HG03460 (cell line): ENCODE data around the gene HUS1B.
"Not testable (repeated sequence)": the region's sequence is repeated elsewhere in the genome, so short reads cannot be mapped to it uniquely, and the experiment has no call there.

Experiments
- ATAC-seq: cut with Tn5 transposase; IDR thresholded peaks from one replicate; pipeline ENCODE4 v1.9.1; 2021; ENCODE audit not compliant: unreplicated experiment

The HUS1B gene

DNA sequence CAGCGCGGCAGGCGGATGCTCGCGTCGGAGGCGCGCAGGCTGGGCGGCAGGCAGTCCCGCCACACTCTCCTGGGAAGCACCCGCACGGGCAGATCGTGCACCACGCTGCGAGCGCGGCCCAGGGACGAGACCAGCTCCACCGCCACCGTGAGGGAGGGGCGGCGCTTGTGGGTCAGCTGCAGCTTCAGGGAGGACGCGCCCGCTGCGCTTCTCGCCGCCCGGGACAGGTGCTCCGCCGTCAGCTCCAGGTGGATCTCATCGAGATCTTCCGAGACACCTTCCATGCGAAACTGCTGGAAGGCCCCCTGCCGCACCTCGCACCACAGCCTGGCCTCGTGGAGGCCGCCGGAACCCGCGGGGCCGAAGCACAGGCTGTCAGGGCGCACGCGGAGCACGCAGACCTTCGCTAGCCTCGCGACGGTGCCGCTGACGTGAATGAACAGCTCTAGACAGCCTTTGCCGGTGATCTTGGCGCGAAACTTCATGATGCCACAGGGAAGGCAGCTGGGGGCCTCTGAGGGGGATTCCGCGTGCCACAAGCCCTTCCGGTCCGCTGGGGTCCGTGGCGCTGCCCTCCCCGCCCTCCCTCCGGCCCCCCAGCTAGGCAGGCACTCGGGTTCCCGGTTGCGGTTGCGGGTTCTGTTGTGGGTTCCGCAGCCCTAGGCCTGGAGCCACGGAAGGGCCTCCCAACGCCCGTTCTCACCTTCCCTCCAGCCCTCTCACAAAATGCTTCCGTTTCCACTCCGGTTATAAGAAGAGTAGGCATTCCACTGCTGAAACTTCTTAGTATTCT lies at the start of gene HUS1B:
Gene HUS1B (minus strand): TSS at position 641 of the 793 bp plus-strand sequence. CDS start 156 bp downstream, at position 485.
- no peak for ATAC-seq

DNA sequence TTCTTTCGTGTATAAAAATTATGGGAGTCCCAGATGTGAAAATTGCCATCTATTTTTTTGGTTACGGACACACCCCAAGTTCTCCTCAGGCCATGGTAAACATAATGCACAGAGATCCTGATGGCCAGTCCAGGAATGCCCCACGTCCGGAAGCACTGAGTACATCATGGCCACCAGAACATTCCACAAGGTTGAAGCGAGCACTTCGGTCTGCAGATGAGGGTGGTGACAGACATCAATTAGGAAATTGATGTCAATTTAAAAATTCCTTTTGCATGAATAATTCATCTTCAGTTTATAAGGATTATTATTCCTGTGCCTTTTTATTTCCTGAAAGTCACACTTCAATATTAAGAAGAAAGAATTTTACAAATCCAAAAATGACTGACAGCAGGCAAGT lies 49.2 kb upstream of the HUS1B start:
- no peak for ATAC-seq

DNA sequence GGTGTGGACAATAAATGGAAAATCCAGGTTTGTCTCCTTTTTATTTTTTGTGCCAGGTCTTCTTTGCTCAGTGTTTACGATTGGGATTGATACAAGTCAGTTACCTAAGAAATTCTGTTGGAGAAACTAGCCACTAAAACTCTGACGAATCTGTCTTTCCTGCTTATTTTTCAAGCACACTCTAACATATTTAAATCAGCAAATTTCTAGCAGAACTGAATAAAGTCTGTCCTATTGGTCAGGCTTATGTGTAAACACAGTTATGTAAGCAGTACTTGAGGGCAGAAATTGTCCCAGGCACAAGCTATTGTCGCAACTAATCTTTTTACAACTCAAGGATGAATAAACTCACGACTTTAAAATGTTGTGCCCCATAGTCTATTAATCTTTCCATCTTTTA lies 48.1 kb upstream of the HUS1B start:
- no peak for ATAC-seq

DNA sequence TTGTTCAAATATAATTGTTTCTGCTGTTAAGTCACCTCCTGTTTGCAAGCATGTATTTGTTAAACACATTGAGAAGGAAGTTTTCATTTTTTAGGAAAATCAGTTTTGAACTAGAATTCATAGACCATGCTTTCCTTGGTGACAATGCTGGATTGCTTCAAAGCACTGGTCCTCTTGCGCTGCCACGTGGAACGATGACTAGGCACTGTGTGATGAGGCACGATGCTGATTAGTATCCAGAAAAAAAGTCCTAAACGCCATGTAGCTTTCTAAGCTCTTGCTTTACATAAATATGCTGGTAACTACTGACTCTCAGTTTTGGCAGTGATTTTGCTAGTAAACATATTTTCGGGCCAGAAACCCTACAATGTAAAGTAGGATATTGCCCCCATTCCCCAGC lies 47.1 kb upstream of the HUS1B start:
- ATAC-seq, result no peak

GRCh38 chr6:703552-703951 lies 46.7 kb upstream of the HUS1B start:
- no peak for ATAC-seq

- ATAC-seq, result no peak
Observed at GRCh38 chr6:701700-702479, 45.0 kb upstream of the HUS1B start.

GRCh38 chr6:701215-701614 lies 44.3 kb upstream of the HUS1B start:
- ATAC-seq, result no peak

GRCh38 chr6:700490-700889 lies 43.6 kb upstream of the HUS1B start:
- no peak for ATAC-seq

- ATAC-seq, result no peak
Observed at GRCh38 chr6:699319-699718, 42.4 kb upstream of the HUS1B start.

DNA sequence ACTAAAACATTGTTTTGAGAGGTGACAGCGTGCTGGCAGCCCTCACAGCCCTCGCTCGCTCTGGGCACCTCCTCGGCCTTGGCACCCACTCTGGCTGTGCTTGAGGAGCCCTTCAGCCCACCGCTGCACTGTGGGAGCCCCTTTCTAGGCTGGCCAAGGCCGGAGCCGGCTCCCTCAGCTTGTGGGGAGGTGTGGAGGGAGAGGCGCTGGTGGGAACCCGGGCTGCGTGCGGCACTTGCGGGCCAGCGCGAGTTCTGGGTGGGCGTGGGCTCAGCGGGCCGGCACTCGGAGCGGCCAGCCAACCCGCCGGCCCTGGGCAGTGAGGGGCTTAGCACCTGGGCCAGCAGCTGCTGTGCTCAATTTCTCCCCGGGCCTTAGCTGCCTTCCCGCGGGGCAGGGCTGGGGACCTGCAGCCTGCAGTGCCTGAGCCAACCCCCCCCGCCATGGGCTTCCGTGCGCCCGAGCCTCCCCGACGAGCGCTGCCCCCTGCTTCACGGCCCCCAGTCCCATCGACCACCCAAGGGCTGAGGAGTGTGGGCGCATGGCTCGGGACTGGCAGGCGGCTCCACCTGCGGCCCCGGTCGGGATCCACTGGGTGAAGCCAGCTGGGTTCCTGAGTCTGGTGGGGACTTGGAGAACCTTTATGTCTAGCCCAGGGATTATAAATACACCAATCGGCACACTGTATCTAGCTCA lies 37.7 kb upstream of the HUS1B start:
- ATAC-seq, result not testable (repeated sequence)

- no peak for ATAC-seq
Observed at GRCh38 chr6:693723-694009, 36.8 kb upstream of the HUS1B start.

GRCh38 chr6:692858-693722 lies 36.2 kb upstream of the HUS1B start, which contains the start of gene EXOC2:
Gene EXOC2 (minus strand): TSS chr6:693139. CDS start chr6:637818, 55,321 bp downstream.
- ATAC-seq, result peak; percentile 82

- ATAC-seq, result peak; percentile 80
Observed at GRCh38 chr6:692356-692851, 35.5 kb upstream of the HUS1B start.

- no peak for ATAC-seq
Observed at GRCh38 chr6:689223-689622, 32.3 kb upstream of the HUS1B start.

GRCh38 chr6:686497-686896 lies 29.6 kb upstream of the HUS1B start:
- ATAC-seq, result no peak

- peak; percentile 78 for ATAC-seq
Observed at GRCh38 chr6:684831-685636, 28.1 kb upstream of the HUS1B start.

DNA sequence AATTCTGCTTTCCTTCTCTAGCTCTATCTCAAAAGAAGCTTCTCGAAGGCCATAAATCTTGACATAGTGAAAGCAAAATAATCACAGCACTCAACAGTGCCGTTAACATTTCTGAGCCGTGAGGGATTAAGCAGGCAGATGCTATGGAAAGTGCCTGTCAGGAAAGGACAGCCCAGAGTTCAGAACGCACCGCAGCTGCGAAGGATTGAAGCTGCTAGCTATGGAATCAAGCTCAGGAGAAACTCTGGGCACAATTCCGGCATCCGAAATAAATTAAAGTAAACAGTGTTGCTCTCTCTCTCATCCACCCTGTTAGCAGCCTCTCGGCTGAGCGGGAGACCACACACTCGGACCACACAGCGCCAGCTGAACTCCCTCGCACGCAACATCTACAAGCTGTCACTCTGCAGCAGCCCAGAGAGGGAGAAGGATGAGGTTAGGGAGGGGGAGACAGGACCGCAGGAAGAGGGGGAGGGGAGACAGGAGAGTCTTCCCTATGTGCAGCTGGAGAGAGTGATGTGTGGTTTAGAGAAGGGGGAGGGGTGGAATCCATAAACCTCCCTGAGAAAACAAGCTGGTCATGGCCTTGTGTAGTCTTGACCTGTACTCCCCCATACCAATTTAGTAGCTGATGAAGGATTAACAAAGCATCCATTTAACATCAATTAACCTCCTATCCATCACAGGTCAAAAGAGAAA lies 27.0 kb upstream of the HUS1B start:
- no peak for ATAC-seq

GRCh38 chr6:680666-681340 lies 23.9 kb upstream of the HUS1B start:
- no peak for ATAC-seq

GRCh38 chr6:680251-680650 lies 23.4 kb upstream of the HUS1B start:
- ATAC-seq, result no peak
